B cell (primary cell): ENCODE results near the gene CYFIP1. TPM values are rescaled to one million over a fixed set of nuclear protein-coding genes. Genes with fewer than 3 reads are reported as not detected.

Experiments
- ATAC-seq: fragments of 200-7000 bp; cut with Tn5 transposase; one replicate; pipeline ENCODE4 v1.10.0; 2021; ENCODE audit warnings: low read depth, mild to moderate bottlenecking, moderate number of reproducible peaks, moderate library complexity
- CTCF ChIA-PET: fragments of 350-600 bp; sonication (Branson Sonifier 250); formaldehyde crosslinking; loops from one replicate; lab custom pipeline; 2021; ENCODE audit warnings: antibody characterized with exemption, inconsistent platforms; lab: Charles Lee
- POLR2A ChIA-PET: fragments of 350-600 bp; sonication (Branson Sonifier 250); formaldehyde crosslinking; loops from one replicate; lab custom pipeline; 2021; ENCODE audit warnings: antibody characterized with exemption; lab: Charles Lee
- DNase-seq: peaks from one replicate; pipeline ENCODE4 v3.0.0; 2013
- H2AFZ ChIP-seq: 2 replicates; pipeline ENCODE4 v1.6.1; 2012; ENCODE audit warnings: mild to moderate bottlenecking, low read depth, low read length; ENCODE audit not compliant: insufficient read depth, poor library complexity, severe bottlenecking
- H3K27ac ChIP-seq, 2 donors: 1 replicate in 1 of 2; 2 replicates in 1 of 2; pipeline ENCODE4 v1.5.1; 2012 to 2013; ENCODE audit warnings: low read length in 2 of 2, mild to moderate bottlenecking in 2 of 2, moderate library complexity in 1 of 2
- H3K27me3 ChIP-seq, 4 experiments: fragments of 200-600 bp in 1 of 4; sonication (generic) in 1 of 4; replicated peaks in 1 of 4; 1 replicate in 2 of 4; 2 replicates in 2 of 4; pipeline versions ENCODE4 v1.6.1 to v1.7.0; 2013 to 2016; ENCODE audit warnings: low read length in 3 of 4, mild to moderate bottlenecking in 2 of 4, mixed read lengths in 1 of 4, moderate library complexity in 1 of 4; ENCODE audit not compliant: insufficient read depth in 4 of 4, control insufficient read depth in 3 of 4; ENCODE audit errors: control extremely low read depth in 1 of 4
- H3K36me3 ChIP-seq, 2 experiments: replicated peaks in 1 of 2; 1 replicate in 1 of 2; 2 replicates in 1 of 2; pipeline versions ENCODE4 v1.6.1 to v1.7.1; 2013; ENCODE audit warnings: low read length in 1 of 2; ENCODE audit not compliant: insufficient read depth in 2 of 2, control insufficient read depth in 1 of 2; ENCODE audit errors: control extremely low read depth in 1 of 2, extremely low read depth in 1 of 2
- H3K4me1 ChIP-seq, 2 donors: fragments of 200-600 bp in 1 of 2; sonication (generic) in 1 of 2; 1 replicate in 1 of 2; 2 replicates in 1 of 2; pipeline versions ENCODE4 v1.5.1 to v1.6.1; 2013 to 2017; ENCODE audit warnings: low read length in 2 of 2; ENCODE audit not compliant: control insufficient read depth in 2 of 2, insufficient read depth in 2 of 2
- H3K4me2 ChIP-seq: replicated peaks from 2 replicates; pipeline ENCODE3; 2012; ENCODE audit warnings: mild to moderate bottlenecking, low read depth, low read length; ENCODE audit not compliant: poor library complexity, severe bottlenecking
- H3K4me3 ChIP-seq, 5 experiments: fragments of 200-600 bp in 1 of 5; sonication (generic) in 1 of 5; 1 replicate in 3 of 5; 2 replicates in 2 of 5; pipeline versions ENCODE4 v1.5.1 to v1.7.0; 2011 to 2016; ENCODE audit warnings: low read length in 4 of 5, mild to moderate bottlenecking in 4 of 5, low read depth in 2 of 5, control low read depth in 1 of 5, moderate library complexity in 1 of 5; ENCODE audit not compliant: insufficient read depth in 1 of 5; ENCODE audit errors: control extremely low read depth in 1 of 5, extremely low read depth in 1 of 5
- H3K79me2 ChIP-seq: fragments of 200-600 bp; sonication (generic); one replicate; pipeline ENCODE4 v1.6.0; 2016; ENCODE audit warnings: low read length; ENCODE audit not compliant: control insufficient read depth, insufficient read depth
- H3K9ac ChIP-seq: fragments of 200-600 bp; sonication (generic); 2 replicates; pipeline ENCODE4 v1.6.1; 2017; ENCODE audit warnings: mild to moderate bottlenecking, low read length, moderate library complexity
- H3K9me3 ChIP-seq, 3 donors: one replicate each; pipeline versions ENCODE4 v1.6.1 to v1.7.1; 2013; ENCODE audit warnings: low read length in 2 of 3; ENCODE audit not compliant: control insufficient read depth in 2 of 3, insufficient read depth in 1 of 3; ENCODE audit errors: control extremely low read depth in 1 of 3
- H4K20me1 ChIP-seq: 2 replicates; pipeline ENCODE4 v1.6.0; 2012; ENCODE audit warnings: mild to moderate bottlenecking, low read length; ENCODE audit not compliant: insufficient read depth, control insufficient read depth, poor library complexity, severe bottlenecking
- H3K27ac Mint-ChIP-seq: one replicate; pipeline ENCODE4 v1.8.0; 2021; ENCODE audit warnings: mixed read lengths
- H3K27me3 Mint-ChIP-seq: one replicate; pipeline ENCODE4 v1.8.0; 2021; ENCODE audit warnings: mixed read lengths
- H3K4me1 Mint-ChIP-seq: one replicate; pipeline ENCODE4 v1.8.0; 2021; ENCODE audit warnings: mixed read lengths
- H3K4me3 Mint-ChIP-seq: one replicate; pipeline ENCODE4 v1.8.0; 2021; ENCODE audit warnings: mixed read lengths
- H3K9me3 Mint-ChIP-seq: one replicate; pipeline ENCODE4 v1.8.0; 2022; ENCODE audit warnings: mixed read lengths; ENCODE audit not compliant: insufficient read depth
- CTCF ChIP-seq: fragments of 200-600 bp; IDR thresholded peaks from one replicate; pipeline ENCODE4 v1.8.0; 2022; ENCODE audit warnings: antibody characterized with exemption, mild to moderate bottlenecking
- EZH2 ChIP-seq: IDR thresholded peaks from 2 replicates; pipeline ENCODE4 v1.6.1; 2012; ENCODE audit warnings: borderline replicate concordance, low read depth, mild to moderate bottlenecking, moderate library complexity, low read length; ENCODE audit not compliant: insufficient read depth, poor library complexity, severe bottlenecking
- WGBS: methylation state at CpG from one replicate; pipeline ENCODE4 v1.1.5; 2013; ENCODE audit warnings: missing lambda C conversion rate; ENCODE audit not compliant: insufficient coverage; 5-methylcytosine and 5-hydroxymethylcytosine counted together
- intact Hi-C: fragments of 100-400 bp; cut with micrococcal nuclease; formaldehyde crosslinking; loops from one replicate; pipeline ENCODE4 v1.10.0; 2022
- polyA plus RNA-seq: library from polyadenylated mRNA; depleted of rRNA; stranded (reverse); fragments of >200 nt; gene quantifications from 2 replicates; pipeline ENCODE4 v1.2.3, GENCODE V29; 2012
- total RNA-seq, 2 donors: library from RNA; stranded (reverse); fragments of 120-200 nt in 1 of 2; gene quantifications; 1 replicate in 1 of 2; 2 replicates in 1 of 2; pipeline versions ENCODE4 v1.2.3 to v1.2.4, GENCODE V29; 2013 to 2022

CYFIP1 gene
- total and polyA plus RNA-seq, 2 donors (not counting 1 experiment from before 2014, with no cell fraction given) = 6.2 to 13.5 TPM

- Histone ChIP-seq H3K4me2 (no peak overlapping the region), H3K36me3 (no peaks in the 10 kb centered on the region), H3K4me1 (peaks cover 7 to 13% of the 10 kb centered on the region in 2 donors), H3K4me3 (no peak overlapping the region), H3K79me2 (no peaks in the 10 kb centered on the region), H2AFZ (no peak overlapping the region), H3K9me3 (no peaks in the 10 kb centered on the region), H3K27me3 (no peaks in the 10 kb centered on the region), H4K20me1 (no peaks in the 10 kb centered on the region), H3K9ac (no peak overlapping the region), H3K27ac (no peak overlapping the region)
- no peak for DNase-seq
- no peak overlapping the region for H3K27ac Mint-ChIP-seq
- no peak for ATAC-seq
- ChIA-PET POLR2A (no interaction called here), CTCF (no interaction called here)
- H3K27me3 Mint-ChIP-seq = peaks cover 10% of the 10 kb centered on the region
- no peak overlapping the region for H3K4me3 Mint-ChIP-seq
- over 99% methylated on average over 11 of the region's 12 CpGs for WGBS
- H3K4me1 Mint-ChIP-seq = peaks cover 16% of the 10 kb centered on the region
- TF ChIP-seq CTCF (no peak), EZH2 (no peak)
- H3K9me3 Mint-ChIP-seq = no peaks in the 10 kb centered on the region
- intact Hi-C loops = no loop called here
Measured at GRCh38 chr15:22963641-22964040, 16.5 kb downstream of the CYFIP1 start.

GRCh38 chr15:22962611-22963010 is 17.6 kb downstream of the CYFIP1 start:
- no peak overlapping the region for H3K4me3 Mint-ChIP-seq
- Histone ChIP-seq H3K4me2 (no peak overlapping the region), H4K20me1 (no peaks in the 10 kb centered on the region), H3K4me1 (peaks cover 11 to 17% of the 10 kb centered on the region in 2 donors), H3K79me2 (no peaks in the 10 kb centered on the region), H2AFZ (no peak overlapping the region), H3K36me3 (no peaks in the 10 kb centered on the region), H3K27ac (no peak overlapping the region), H3K27me3 (no peaks in the 10 kb centered on the region), H3K4me3 (no peak overlapping the region), H3K9ac (no peak overlapping the region), H3K9me3 (no peaks in the 10 kb centered on the region)
- ChIA-PET POLR2A (no interaction called here), CTCF (no interaction called here)
- H3K4me1 Mint-ChIP-seq = peaks cover 21% of the 10 kb centered on the region
- TF ChIP-seq CTCF = no peak
- no peak for TF ChIP-seq EZH2
- no peak for ATAC-seq
- H3K27ac Mint-ChIP-seq = no peak overlapping the region
- intact Hi-C loops = no loop called here
- WGBS = 99% methylated on average over 6 of the region's 12 CpGs
- no peak for DNase-seq
- peaks cover 10% of the 10 kb centered on the region for H3K27me3 Mint-ChIP-seq
- H3K9me3 Mint-ChIP-seq = no peaks in the 10 kb centered on the region
